ENCODE data around the gene RHBDL2. TPM values are rescaled to one million over a fixed set of nuclear protein-coding genes. Genes with fewer than 3 reads are reported as not detected.
"Not testable (repeated sequence)": the region's sequence is repeated elsewhere in the genome, so short reads cannot be mapped to it uniquely, and the experiment has no call there.

RHBDL2 gene
- 0.24 and 2.2 TPM in 2 replicates for polyA plus RNA-seq (2014; cell fraction: cytosol; rRNA removed)
- polyA plus RNA-seq (2014; cell fraction: nucleus; rRNA removed): 0.54 and 0.90 TPM in 2 replicates

- no peak for DNase-seq (ENCODE audit: low spot score)
These were observed at the start of gene RHBDL2 for GRCh38 chr1:38941527-38942019. Gene RHBDL2 (minus strand): TSS chr1:38941830. CDS start chr1:38919212, 22,618 bp downstream.

GRCh38 chr1:38990738-38991637 lies 49.4 kb upstream of the RHBDL2 start, which contains the start of gene AKIRIN1:
Gene AKIRIN1 (plus strand): TSS chr1:38991276. CDS start chr1:38991381, 105 bp downstream.
- peak; percentile 93 for DNase-seq (ENCODE audit: low spot score)

GRCh38 chr1:38990386-38990737 lies 48.7 kb upstream of the RHBDL2 start:
- DNase-seq (ENCODE audit: low spot score): no peak

- no peak for DNase-seq (ENCODE audit: low spot score)
These were observed 48.3 kb upstream of the RHBDL2 start for GRCh38 chr1:38989979-38990378.

GRCh38 chr1:38979380-38979779 lies 37.8 kb upstream of the RHBDL2 start:
- DNase-seq (ENCODE audit: low spot score): not testable (repeated sequence)

GRCh38 chr1:38978245-38978542 lies 36.6 kb upstream of the RHBDL2 start:
- not testable (repeated sequence) for DNase-seq (ENCODE audit: low spot score)

GRCh38 chr1:38977399-38978244 lies 36.0 kb upstream of the RHBDL2 start:
- DNase-seq (ENCODE audit: low spot score): not testable (repeated sequence)

- no peak for DNase-seq (ENCODE audit: low spot score)
These were observed 32.2 kb upstream of the RHBDL2 start for GRCh38 chr1:38973659-38974437.

- not testable (repeated sequence) for DNase-seq (ENCODE audit: low spot score)
These were observed 31.5 kb upstream of the RHBDL2 start for GRCh38 chr1:38973145-38973544.

GRCh38 chr1:38964140-38964548 lies 22.5 kb upstream of the RHBDL2 start:
- DNase-seq (ENCODE audit: low spot score): no peak

GRCh38 chr1:38962560-38962959 lies 20.9 kb upstream of the RHBDL2 start:
- no peak for DNase-seq (ENCODE audit: low spot score)

- DNase-seq (ENCODE audit: low spot score): no peak
These were observed 20.5 kb upstream of the RHBDL2 start for GRCh38 chr1:38962113-38962512.

- no peak for DNase-seq (ENCODE audit: low spot score)
These were observed 17.3 kb upstream of the RHBDL2 start for GRCh38 chr1:38958967-38959366.

GRCh38 chr1:38953433-38953860 lies 11.8 kb upstream of the RHBDL2 start:
- DNase-seq (ENCODE audit: low spot score): no peak

- no peak for DNase-seq (ENCODE audit: low spot score)
These were observed 8.9 kb upstream of the RHBDL2 start for GRCh38 chr1:38950553-38950952.

GRCh38 chr1:38944547-38944946 lies 2.9 kb upstream of the RHBDL2 start:
- DNase-seq (ENCODE audit: low spot score): no peak

GRCh38 chr1:38942664-38943428 lies 1.2 kb upstream of the RHBDL2 start:
- no peak for DNase-seq (ENCODE audit: low spot score)

- no peak for DNase-seq (ENCODE audit: low spot score)
These were observed 537 bp downstream of the RHBDL2 start for GRCh38 chr1:38941093-38941492.

- DNase-seq (ENCODE audit: low spot score): no peak
These were observed 1.1 kb downstream of the RHBDL2 start for GRCh38 chr1:38940339-38941047.

GRCh38 chr1:38938722-38939260 lies 2.8 kb downstream of the RHBDL2 start:
- no peak for DNase-seq (ENCODE audit: low spot score)
